DMS53 (cell line): ENCODE data around the gene IL36A.

ENCODE experiments used
- DNase-seq: peaks from one replicate; lab custom pipeline; 2025; lab: John Stamatoyannopoulos, UW

IL36A gene

DNA sequence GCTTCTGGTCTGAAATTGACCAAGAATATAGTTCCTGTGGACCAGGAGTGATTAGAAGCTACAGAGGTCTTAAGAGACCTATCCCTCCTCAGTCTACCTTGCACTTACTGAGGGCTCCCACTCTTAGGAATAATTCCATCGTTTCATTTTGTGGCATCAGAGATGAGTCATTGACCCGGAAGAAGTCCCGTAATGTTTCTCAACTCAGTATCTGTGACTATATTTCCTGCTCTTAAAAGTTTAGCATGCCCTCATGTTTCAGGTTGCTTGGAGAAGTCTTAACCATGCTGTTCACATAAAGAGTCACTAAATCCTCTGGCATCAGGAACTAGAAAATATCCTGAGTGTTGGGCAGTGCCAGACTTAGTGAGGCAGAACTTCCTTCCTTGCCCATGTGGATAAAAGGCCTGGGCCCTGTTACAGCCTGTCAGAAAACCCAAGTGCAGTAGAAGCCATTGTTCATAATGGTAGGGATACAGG is at the start of gene IL36A:
Gene IL36A (plus strand): TSS at position 430 of the 480 bp plus-strand sequence. CDS start 413 bp downstream, outside the sequence.
- no peak for DNase-seq

- no peak for DNase-seq
Measured at GRCh38 chr2:112957511-112957910, 47.7 kb upstream of the IL36A start.

- DNase-seq: peak; percentile 82
Measured at GRCh38 chr2:112958428-112959108, 46.7 kb upstream of the IL36A start.

DNA sequence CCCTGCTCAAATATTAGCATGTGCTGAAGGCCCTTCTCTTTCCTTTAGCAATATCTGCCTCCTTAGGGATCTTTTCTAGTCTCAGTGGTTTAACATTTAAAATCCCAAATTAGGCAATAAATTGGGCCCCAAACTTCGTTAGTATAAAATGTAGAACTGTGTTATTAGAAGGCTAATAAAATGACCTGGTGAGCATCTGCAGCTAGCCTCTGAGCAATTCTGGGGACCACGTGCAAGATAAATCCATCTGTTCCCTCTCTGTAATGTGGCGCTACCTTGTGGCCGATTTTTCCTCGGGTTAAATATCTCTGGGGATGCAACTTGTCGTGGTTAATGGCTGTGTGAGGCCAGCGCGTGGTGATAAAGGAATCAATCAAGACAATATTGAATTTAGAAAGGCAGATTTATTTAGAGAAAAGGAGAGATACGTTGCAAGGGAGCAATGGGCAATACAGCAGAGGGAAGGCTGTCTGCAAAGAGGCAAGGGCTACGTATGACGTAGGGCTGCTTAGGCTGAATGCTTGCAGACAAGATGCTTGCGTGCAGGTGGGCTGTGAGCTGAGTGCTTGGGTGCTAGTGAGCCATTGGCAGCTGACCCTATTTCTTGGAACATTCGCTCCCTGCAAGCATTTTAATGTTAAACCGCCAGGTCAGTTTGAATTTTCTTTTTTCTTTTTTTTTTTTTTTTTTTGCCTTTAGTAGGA is 46.0 kb upstream of the IL36A start:
- DNase-seq: peak; percentile 52

GRCh38 chr2:112960230-112960825 is 44.9 kb upstream of the IL36A start:
- no peak for DNase-seq

DNA sequence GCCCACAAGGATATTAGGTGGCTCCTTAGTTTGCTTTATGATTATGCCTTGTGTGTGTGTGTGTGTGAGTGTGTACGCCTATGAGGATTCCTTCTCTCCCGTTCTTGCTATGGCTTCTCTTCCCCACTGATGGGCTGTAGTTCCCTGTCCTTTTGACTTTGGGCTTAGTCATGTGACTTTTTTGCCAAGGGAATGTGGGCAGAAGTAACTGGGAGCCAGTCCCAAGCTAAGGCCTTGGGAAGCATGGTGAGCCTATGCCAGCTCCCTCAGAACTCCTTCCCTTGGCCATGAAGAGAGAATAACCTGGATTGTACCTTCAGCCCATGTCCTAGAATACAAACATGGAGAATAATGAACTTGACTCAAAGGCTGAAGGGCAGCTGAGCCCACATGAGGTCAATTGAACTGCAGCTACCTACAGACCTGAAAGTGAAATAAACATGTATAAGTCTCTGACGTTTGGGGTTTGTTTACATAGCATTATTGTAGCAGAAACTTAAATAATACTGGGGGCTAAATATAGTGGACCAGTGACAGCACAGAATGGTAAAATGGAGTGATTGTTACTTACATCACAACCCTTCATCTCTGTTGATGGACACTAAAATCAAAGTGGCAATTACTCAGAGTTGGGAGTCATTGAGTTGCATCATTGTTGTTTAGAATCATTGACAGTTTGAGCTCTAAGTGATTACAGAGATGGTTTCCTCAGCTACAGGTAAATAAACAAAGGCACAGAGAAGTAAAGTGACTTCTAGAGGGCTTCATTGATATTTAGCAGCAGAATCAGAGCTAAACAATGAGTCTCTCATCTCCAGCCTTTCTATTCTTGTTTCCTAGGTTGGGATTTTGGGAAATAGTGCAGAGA is 42.7 kb upstream of the IL36A start:
- peak; percentile 61 for DNase-seq

DNA sequence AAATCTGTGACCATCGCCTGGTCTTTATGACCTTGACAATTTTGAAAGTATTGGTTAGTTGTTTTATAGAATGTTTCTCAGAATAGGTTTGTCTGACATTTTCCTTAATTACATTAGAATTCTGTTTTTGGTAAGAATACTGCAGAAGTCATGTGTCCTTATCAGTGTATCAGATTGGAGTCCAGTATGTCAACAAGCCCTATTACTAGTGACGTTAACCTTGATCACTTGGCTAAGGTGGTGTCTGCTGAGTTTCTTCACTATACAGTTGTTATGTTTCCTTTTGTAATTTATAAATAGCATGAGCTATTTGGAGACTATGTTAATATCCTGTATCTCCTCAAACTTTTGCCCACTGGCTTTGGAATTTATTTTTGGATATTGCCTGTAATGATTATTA is 38.2 kb upstream of the IL36A start:
- DNase-seq: no peak

DNA sequence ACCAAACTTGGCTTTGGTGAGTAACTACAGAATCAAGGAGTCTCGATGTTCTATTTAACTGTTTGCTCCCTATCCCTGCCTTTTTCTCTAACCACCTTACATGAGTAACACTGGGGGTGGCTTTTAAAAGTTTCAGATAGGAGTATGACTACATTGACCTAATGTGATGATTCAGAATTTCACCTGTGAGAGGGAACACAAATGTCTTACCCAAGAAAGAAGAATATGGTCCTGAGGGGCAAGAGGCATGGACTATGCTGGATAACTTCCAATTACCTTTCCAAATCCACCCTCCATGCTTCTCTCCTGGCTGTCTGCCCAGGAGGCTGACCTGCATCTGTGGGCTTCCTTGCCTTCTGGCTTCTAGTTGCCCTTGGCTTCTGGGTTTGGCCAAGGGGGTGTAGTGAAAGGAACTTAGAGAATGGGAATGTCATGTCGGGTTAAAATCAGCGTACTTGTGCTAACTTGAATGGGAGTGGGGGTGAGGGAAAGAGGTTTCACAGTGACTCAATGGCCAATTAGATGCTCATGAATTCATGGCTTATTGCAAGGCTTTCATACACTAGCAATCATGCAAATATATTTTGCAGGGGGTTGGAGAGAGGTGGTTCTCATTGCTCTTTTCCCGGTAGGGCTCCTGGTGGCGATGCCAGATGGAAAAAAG is 32.7 kb upstream of the IL36A start:
- no peak for DNase-seq

- DNase-seq: peak; percentile 56
Measured at GRCh38 chr2:112973156-112973555, 32.1 kb upstream of the IL36A start.

- DNase-seq: no peak
Measured at GRCh38 chr2:112977559-112978056, 27.7 kb upstream of the IL36A start, which contains the start of gene IL36G. Gene IL36G (plus strand): TSS chr2:112978006. CDS start chr2:112978639, 633 bp downstream.

- no peak for DNase-seq
Measured at GRCh38 chr2:112979731-112980130, 25.5 kb upstream of the IL36A start.

- DNase-seq: no peak
Measured at GRCh38 chr2:112980537-112980936, 24.7 kb upstream of the IL36A start.

DNA sequence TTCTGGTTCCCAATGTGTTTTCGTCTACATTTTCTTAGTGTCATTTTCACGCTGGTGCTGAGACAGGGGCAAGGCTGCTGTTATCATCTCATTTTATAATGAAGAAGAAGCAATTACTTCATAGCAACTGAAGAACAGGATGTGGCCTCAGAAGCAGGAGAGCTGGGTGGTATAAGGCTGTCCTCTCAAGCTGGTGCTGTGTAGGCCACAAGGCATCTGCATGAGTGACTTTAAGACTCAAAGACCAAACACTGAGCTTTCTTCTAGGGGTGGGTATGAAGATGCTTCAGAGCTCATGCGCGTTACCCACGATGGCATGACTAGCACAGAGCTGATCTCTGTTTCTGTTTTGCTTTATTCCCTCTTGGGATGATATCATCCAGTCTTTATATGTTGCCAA is 20.2 kb upstream of the IL36A start:
- no peak for DNase-seq

DNA sequence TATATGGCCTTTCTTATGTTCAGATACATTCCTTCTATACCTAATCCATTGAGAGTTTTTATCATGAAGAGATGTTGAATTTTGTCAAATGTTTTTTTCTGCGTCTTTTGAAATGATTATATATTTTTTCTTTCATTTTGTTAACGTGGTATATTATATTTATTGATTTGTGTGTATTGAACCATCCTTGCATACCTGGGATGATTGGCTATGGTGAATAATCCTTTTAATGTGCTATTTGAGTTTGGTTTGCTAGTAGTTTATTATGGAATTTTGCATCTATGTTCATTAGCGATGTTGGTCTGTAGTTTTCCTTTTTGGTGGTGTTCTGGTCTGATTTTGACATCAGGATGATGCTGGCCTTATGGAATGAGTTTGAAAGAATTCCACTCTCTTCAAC is 15.6 kb upstream of the IL36A start:
- no peak for DNase-seq

DNA sequence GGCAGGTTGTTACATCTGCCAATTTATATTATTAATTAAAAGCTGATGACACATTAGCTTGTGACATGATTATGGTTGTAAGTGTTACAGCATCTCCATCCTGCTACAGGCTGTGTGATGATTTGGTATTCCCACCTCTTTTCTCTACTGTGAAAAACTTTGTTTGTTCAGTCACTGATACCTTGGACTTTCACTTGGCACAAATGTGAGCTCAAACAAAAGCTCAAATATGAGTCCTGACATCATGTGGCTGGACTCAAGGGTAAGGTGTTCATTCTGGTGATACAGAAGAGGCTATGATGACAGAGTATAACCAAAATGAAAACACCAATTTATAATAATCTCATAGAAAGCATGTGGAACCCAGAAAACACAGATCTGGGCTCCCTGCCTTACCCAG is 11.4 kb upstream of the IL36A start:
- peak; percentile 68 for DNase-seq

DNA sequence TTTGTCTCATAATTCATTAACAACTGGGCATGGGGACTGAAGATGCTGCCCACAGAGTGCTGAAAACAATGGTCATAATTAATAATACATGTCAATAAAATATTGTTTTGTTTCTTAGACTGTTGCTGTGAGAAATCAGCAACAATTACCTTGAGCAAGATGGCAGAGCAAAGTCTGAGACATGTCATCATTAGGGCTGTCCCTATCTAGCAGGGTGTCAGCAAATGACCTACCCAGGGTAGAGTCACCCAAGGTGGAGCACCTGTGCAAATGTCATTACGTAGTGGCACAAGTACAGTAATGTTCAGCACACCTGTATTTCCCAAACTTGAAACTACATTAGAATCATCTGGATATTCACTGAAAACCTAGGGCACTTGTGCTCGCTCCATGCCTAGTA is 10.6 kb upstream of the IL36A start:
- DNase-seq: no peak

DNA sequence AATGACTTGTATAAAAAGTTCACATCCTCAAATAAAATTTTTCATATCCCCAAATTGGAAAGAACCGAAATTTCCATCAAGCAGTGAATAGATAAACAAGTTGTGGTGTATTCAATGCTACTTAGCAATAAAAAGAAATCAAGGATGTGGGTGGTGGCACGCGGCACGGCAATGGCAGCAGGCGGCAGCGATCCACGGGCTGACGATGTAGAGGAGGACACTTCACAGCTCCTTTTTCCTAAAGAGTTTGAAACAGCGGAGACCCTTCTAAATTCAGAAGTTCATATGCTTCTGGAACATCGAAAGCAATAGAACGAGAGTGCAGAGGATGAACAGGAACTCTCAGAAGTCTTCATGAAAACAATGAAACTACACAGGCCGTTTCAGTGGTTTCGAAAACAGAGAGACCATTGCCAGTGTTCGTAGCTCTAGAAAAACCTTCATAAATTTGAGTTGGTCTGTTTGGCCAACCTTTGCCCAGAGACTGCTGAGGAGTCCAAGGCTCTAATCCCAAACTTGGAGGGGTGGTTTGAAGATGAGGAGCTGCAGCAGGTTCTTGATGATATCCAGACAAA is 9.8 kb upstream of the IL36A start:
- no peak for DNase-seq

DNA sequence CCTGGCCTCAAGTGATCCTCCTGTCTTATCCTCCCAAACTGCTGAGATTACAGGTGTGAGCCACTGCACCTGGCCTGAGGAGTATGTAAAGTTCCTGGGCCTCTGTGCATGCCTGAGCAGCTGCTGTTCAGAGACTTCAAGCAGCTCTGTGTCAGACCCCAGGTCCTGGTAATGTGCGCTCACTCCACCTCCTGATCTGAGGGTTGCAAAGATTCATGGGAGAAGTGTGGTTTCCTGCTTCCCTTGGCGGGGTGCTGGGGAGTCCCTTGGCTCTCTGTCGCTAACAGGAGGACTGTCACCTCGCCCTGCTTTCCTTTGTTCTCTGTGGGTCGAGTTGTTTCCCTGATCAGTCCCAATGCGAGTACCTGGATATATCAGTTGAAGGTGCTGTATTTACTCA is 8.6 kb upstream of the IL36A start:
- DNase-seq: no peak

DNA sequence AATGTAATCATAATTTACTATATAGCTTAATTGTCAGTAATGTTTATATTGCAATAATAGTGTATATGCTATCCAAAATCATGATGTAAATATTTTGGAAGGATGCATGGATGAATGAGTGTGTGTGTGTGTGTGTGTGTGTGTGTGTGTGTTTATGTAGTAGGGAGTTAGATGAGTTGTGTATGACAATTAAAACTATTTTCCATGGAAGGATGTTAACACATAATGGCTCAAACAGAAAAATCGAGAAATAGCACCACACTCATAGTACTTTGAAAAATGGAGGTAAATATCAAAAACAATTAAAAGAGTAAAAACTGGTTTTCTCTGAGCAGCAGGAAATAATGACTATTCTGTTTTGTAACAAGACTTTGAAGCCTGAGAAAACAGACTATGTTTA is 8.1 kb upstream of the IL36A start:
- no peak for DNase-seq

GRCh38 chr2:113000436-113000835 is 4.8 kb upstream of the IL36A start:
- DNase-seq: peak; percentile 31

- DNase-seq: no peak
Measured at GRCh38 chr2:113002677-113003076, 2.6 kb upstream of the IL36A start.
